Muscle layer of duodenum (tissue), 2 donors: ENCODE results near the gene SAP30BP.
A peak's percentile ranks its signal among the peaks of the same experiment; 100 is the strongest.

Experiments used
- H3K27ac ChIP-seq: one replicate; pipeline ENCODE4 v1.7.0; 2013; ENCODE audit warnings: mild to moderate bottlenecking, low read length
- H3K27me3 ChIP-seq: one replicate; pipeline ENCODE4 v1.7.0; 2013; ENCODE audit warnings: low read depth, mild to moderate bottlenecking, control low read depth, low read length
- H3K36me3 ChIP-seq, 2 donors: one replicate each; pipeline ENCODE4 v1.7.0; 2013; ENCODE audit warnings: low read length in 2 of 2, control low read depth in 1 of 2, mild to moderate bottlenecking in 1 of 2; ENCODE audit not compliant: insufficient read depth in 2 of 2, control insufficient read depth in 1 of 2
- H3K4me1 ChIP-seq, 2 donors: one replicate each; pipeline ENCODE4 v1.7.0; 2013; ENCODE audit warnings: low read length in 2 of 2, mild to moderate bottlenecking in 2 of 2, control low read depth in 1 of 2, moderate library complexity in 1 of 2; ENCODE audit not compliant: insufficient read depth in 2 of 2, control insufficient read depth in 1 of 2
- H3K4me3 ChIP-seq, 2 donors: one replicate each; pipeline ENCODE4 v1.7.0; 2013; ENCODE audit warnings: low read length in 2 of 2, low read depth in 1 of 2, mild to moderate bottlenecking in 1 of 2
- H3K9me3 ChIP-seq, 2 donors: one replicate each; pipeline ENCODE4 v1.7.0; 2013; ENCODE audit warnings: low read length in 2 of 2, control low read depth in 1 of 2, mild to moderate bottlenecking in 1 of 2; ENCODE audit not compliant: control insufficient read depth in 1 of 2
- donor health status: healthy.

The SAP30BP gene

GRCh38 chr17:75703191-75703590 lies 36.1 kb downstream of the SAP30BP start:
- no peak overlapping the region for H3K4me3 ChIP-seq
- peaks cover 56 to 78% of the 10 kb centered on the region in 2 donors for H3K36me3 ChIP-seq
- peaks cover 0 to 21% of the 10 kb centered on the region in 2 donors for H3K4me1 ChIP-seq
- H3K9me3 ChIP-seq, result no peaks in the 10 kb centered on the region
- no peaks in the 10 kb centered on the region for H3K27me3 ChIP-seq
- H3K27ac ChIP-seq, result no peak overlapping the region

- Histone ChIP-seq H3K27ac (no peak overlapping the region), H3K36me3 (peaks cover 56 to 78% of the 10 kb centered on the region in 2 donors), H3K27me3 (no peaks in the 10 kb centered on the region), H3K4me1 (peaks cover 0 to 21% of the 10 kb centered on the region in 2 donors), H3K9me3 (no peaks in the 10 kb centered on the region), H3K4me3 (no peak overlapping the region)
Observed at GRCh38 chr17:75703591-75703990, 36.5 kb downstream of the SAP30BP start.

GRCh38 chr17:75704963-75705875 lies 38.1 kb downstream of the SAP30BP start:
- no peak overlapping the region for H3K27ac ChIP-seq
- peaks cover 0 to 9% of the 10 kb centered on the region in 2 donors for H3K4me1 ChIP-seq
- H3K9me3 ChIP-seq, result no peaks in the 10 kb centered on the region
- no peaks in the 10 kb centered on the region for H3K27me3 ChIP-seq
- H3K36me3 ChIP-seq, result peaks cover 51 to 71% of the 10 kb centered on the region in 2 donors
- no peak overlapping the region for H3K4me3 ChIP-seq

DNA sequence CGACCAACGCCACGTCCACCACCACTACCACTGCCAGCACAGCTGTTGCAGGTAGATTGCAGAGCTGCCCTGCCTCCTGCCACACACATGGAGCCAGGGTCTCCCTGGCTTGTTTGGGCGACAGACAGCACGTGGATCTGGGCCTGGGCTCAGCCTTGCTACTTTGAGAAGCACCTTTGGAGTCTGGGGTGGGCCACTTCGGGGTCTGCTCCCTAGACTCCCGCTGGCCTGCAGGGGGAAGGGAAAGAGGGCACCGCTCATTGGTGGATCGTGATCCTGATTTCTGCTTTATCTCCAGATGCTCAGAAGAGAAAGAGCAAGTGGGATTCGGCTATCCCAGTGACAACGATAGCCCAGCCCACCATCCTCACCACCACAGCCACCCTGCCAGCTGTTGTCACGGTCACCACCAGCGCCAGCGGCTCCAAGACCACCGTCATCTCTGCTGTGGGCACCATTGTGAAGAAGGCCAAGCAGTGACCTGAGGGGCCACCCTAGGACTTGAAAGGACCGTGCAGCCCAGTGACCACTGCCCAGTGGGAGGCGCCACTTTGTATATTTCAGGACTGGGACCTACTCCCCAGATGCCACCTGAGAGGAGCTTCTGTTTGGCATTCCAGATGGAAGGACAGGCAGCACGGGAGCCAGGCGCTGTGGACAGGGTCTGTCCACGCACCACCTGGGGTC lies 39.0 kb downstream of the SAP30BP start:
- Histone ChIP-seq H3K9me3 (no peaks in the 10 kb centered on the region), H3K4me1 (no peaks in the 10 kb centered on the region), H3K27ac (no peak overlapping the region), H3K36me3 (peaks cover 45 to 62% of the 10 kb centered on the region in 2 donors), H3K27me3 (no peaks in the 10 kb centered on the region), H3K4me3 (no peak overlapping the region)

GRCh38 chr17:75707079-75707571 lies 40.0 kb downstream of the SAP30BP start:
- Histone ChIP-seq H3K36me3 (peaks cover 45 to 56% of the 10 kb centered on the region in 2 donors), H3K27ac (no peak overlapping the region), H3K4me3 (no peak overlapping the region), H3K9me3 (no peaks in the 10 kb centered on the region), H3K4me1 (no peaks in the 10 kb centered on the region), H3K27me3 (no peaks in the 10 kb centered on the region)

DNA sequence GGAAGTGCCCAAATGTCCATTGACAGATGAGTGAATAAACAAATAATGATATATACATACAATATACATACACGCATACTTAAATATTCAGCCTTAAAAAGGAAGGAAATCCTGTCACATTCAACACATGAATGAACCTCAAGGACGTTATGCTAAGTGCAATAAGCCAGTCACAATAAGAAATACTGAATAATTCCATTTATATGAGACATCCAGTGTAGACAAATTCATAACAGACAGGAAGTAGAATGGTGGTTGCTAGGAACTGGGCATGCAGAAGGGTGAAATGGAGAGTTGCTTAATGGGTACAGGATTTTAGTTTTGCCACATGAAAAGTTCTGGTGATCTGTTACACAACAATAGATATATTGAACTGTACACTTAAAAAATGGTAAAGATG lies 45.3 kb downstream of the SAP30BP start:
- no peaks in the 10 kb centered on the region for H3K27me3 ChIP-seq
- H3K4me3 ChIP-seq, result no peak overlapping the region
- peaks cover 0 to 3% of the 10 kb centered on the region in 2 donors for H3K36me3 ChIP-seq
- H3K4me1 ChIP-seq, result no peaks in the 10 kb centered on the region
- H3K27ac ChIP-seq, result no peak overlapping the region
- no peaks in the 10 kb centered on the region for H3K9me3 ChIP-seq

- H3K4me3 ChIP-seq, result no peak overlapping the region
- H3K27ac ChIP-seq, result no peak overlapping the region
- peaks cover 0 to 10% of the 10 kb centered on the region in 2 donors for H3K4me1 ChIP-seq
- no peaks in the 10 kb centered on the region for H3K36me3 ChIP-seq
- peaks cover 17% of the 10 kb centered on the region for H3K27me3 ChIP-seq
- H3K9me3 ChIP-seq, result no peaks in the 10 kb centered on the region
Observed at GRCh38 chr17:75719732-75720131, 52.6 kb downstream of the SAP30BP start.

DNA sequence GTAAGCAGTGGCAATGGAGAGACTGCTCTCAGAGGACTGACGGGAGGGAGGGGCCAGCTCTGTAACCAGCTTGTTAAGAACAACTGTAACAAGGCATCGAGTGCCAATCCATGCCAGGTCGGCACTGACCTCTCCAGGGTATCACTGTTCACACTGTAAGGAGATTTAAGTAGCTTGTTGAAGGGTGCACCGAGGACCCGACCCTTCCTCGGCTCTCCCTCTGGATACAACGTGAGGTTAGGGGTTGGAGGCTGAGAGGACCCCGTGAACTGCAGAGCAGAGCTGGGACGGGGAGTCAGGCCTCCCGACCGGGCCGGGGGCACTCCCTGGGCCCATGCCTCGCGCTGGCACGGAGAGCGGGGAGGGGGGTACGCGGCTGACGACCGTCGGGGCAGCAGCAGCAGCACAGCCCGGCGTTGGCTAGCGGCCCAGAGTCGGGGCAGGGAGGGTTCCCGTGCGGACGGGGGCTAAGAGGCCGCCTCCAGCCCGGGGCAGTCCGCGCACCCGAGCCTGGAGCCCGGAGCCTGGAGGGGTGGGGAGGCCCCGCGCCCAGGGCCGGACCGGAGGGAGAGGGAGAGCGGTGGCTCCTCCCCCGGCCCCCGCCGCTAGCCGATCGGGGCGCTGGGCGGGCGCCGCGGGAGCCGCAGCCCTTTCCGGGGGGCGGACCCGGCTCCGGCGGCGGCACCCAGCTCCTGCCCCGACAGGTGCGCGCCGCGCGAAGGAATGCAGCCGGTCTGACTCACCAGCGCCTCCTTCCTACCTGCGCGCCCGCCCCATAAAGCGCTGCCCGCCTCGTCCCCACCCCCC lies 53.7 kb downstream of the SAP30BP start, which contains the start of gene ITGB4:
Gene ITGB4, plus strand, starts transcription at position 804 of the 807 bp plus-strand sequence. CDS start 3,245 bp downstream, outside the sequence.
- Histone ChIP-seq H3K9me3 (no peaks in the 10 kb centered on the region), H3K36me3 (peaks cover 0 to 2% of the 10 kb centered on the region in 2 donors), H3K4me3 (peak within 1 kb of the TSS; percentile 51 to 65), H3K4me1 (peaks cover 0 to 10% of the 10 kb centered on the region in 2 donors), H3K27ac (peak within 1 kb of the TSS; percentile 84), H3K27me3 (peaks cover 17% of the 10 kb centered on the region)

DNA sequence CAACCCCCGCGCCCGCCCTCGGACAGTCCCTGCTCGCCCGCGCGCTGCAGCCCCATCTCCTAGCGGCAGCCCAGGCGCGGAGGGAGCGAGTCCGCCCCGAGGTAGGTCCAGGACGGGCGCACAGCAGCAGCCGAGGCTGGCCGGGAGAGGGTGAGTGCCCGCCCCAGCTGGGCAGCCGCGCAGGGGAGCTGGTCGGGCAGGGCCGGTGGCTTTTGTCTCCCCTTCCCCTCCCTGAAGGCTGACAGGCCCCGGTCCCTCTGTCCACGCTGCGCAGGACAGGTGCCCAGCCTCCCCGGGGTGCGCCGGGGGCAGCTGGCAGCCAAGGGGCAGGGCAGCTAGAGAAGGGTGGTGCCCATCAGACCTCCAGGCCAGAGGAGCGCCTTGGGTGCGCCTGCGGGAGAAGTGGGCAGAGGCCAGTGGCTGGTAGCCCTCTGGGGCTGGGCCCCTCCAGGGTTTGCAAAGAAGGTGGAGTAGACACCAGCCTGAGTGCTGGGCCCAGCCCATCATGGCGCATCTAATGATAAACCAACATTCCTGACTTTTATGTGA lies 54.4 kb downstream of the SAP30BP start:
- Histone ChIP-seq H3K4me3 (peak overlapping the region; percentile 51 to 65), H3K36me3 (peaks cover 0 to 3% of the 10 kb centered on the region in 2 donors), H3K9me3 (no peaks in the 10 kb centered on the region), H3K4me1 (peaks cover 0 to 10% of the 10 kb centered on the region in 2 donors), H3K27ac (peak overlapping the region; percentile 84), H3K27me3 (peaks cover 17% of the 10 kb centered on the region)

DNA sequence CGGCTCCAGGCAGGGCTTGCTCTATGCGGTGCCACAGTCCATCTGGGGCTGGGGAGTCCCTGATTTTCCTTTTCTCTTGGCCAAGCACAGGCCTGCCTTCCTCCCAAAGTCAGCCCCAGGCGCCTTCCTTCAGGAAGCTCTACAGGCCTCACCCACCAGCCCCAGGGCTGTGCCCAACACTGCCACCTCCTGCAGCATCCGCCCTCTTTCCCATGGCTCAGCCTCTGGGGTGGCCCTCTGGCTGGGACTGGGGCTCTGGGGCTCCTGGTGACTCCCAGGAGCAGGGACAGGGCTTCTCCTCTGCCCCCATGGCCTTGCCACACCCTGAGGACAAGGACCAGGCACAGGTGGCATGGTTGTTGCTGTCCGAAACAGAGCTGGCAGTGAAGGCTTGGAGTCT lies 54.9 kb downstream of the SAP30BP start:
- peak overlapping the region; percentile 84 for H3K27ac ChIP-seq
- peaks cover 2 to 3% of the 10 kb centered on the region in 2 donors for H3K36me3 ChIP-seq
- H3K4me3 ChIP-seq, result peak overlapping the region; percentile 51 to 65
- peaks cover 0 to 10% of the 10 kb centered on the region in 2 donors for H3K4me1 ChIP-seq
- H3K9me3 ChIP-seq, result no peaks in the 10 kb centered on the region
- peaks cover 17% of the 10 kb centered on the region for H3K27me3 ChIP-seq
